A673 (cell line): ENCODE data around the gene GNAQ. TPM values are rescaled to one million over a fixed set of nuclear protein-coding genes. Genes with fewer than 3 reads are reported as not detected.
A peak's percentile ranks its signal among the peaks of the same experiment; 100 is the strongest.

Source experiments
- BruUV-seq: library from RNA; stranded (reverse); fragments of 400-500 nt; replicated peaks from 2 replicates; lab custom pipeline; 2021; lab: Mats Ljungman, UMichigan
- CTCF ChIA-PET: fragments of 300-600 bp; sonication (Branson Sonifier 250); formaldehyde crosslinking; loops from one replicate; lab custom pipeline; 2022; ENCODE audit warnings: antibody characterized with exemption; lab: Charles Lee
- POLR2A ChIA-PET: fragments of 300-600 bp; sonication (Branson Sonifier 250); formaldehyde crosslinking; loops from one replicate; lab custom pipeline; 2022; ENCODE audit warnings: antibody characterized with exemption; ENCODE audit not compliant: low non-redundant PET; lab: Charles Lee
- DNase-seq: peaks from one replicate; pipeline ENCODE4 v3.0.0-alpha.2; 2015; ENCODE audit warnings: low spot score
- H3K27ac ChIP-seq: fragments of 200-600 bp; sonication (generic); 2 replicates; pipeline ENCODE4 v1.5.1; 2016; ENCODE audit warnings: mixed run types, low read depth, mild to moderate bottlenecking, mixed read lengths, antibody characterized with exemption, low read length; ENCODE audit not compliant: poor library complexity, severe bottlenecking
- H3K27me3 ChIP-seq: fragments of 200-600 bp; sonication (generic); replicated peaks from 2 replicates; pipeline ENCODE4 v1.6.1; 2017; ENCODE audit warnings: mixed run types, low read depth, mild to moderate bottlenecking, mixed read lengths, antibody characterized with exemption, low read length; ENCODE audit not compliant: insufficient read depth, poor library complexity
- H3K36me3 ChIP-seq: fragments of 200-600 bp; sonication (generic); 2 replicates; pipeline ENCODE4 v1.6.1; 2016; ENCODE audit warnings: mixed run types, mild to moderate bottlenecking, mixed read lengths, antibody characterized with exemption, low read length; ENCODE audit not compliant: insufficient read depth, poor library complexity, severe bottlenecking
- H3K4me1 ChIP-seq: fragments of 200-600 bp; sonication (generic); 2 replicates; pipeline ENCODE4 v1.6.1; 2017; ENCODE audit warnings: mixed run types, mild to moderate bottlenecking, mixed read lengths, antibody characterized with exemption, low read length; ENCODE audit not compliant: insufficient read depth, poor library complexity, severe bottlenecking
- H3K4me3 ChIP-seq: fragments of 200-600 bp; sonication (generic); 2 replicates; pipeline ENCODE4 v1.5.1; 2016; ENCODE audit warnings: low read depth, mixed run types, mild to moderate bottlenecking, mixed read lengths, low read length; ENCODE audit not compliant: poor library complexity, severe bottlenecking
- H3K9me3 ChIP-seq: fragments of 200-600 bp; sonication (generic); 2 replicates; pipeline ENCODE4 v1.6.1; 2016; ENCODE audit warnings: mixed run types, low read depth, mild to moderate bottlenecking, mixed read lengths, antibody characterized with exemption, low read length; ENCODE audit not compliant: poor library complexity, severe bottlenecking
- CTCF ChIP-seq: fragments of 300-800, 200-600 bp; sonication (generic); conservative IDR thresholded peaks from 2 replicates; pipeline ENCODE4 v1.5.1; 2017; ENCODE audit warnings: low read depth, mild to moderate bottlenecking, antibody characterized with exemption, low read length, moderate library complexity, mixed read lengths
- EZH2 ChIP-seq: fragments of 200-600 bp; sonication (generic); IDR thresholded peaks from 2 replicates; pipeline ENCODE4 v1.6.1; 2017; ENCODE audit warnings: borderline replicate concordance, low read depth, mild to moderate bottlenecking, mixed read lengths, antibody characterized with exemption, low read length; ENCODE audit not compliant: poor library complexity, severe bottlenecking
- intact Hi-C: fragments of 100-400 bp; cut with micrococcal nuclease; formaldehyde crosslinking; loops from one replicate; pipeline ENCODE4 v1.10.0; 2022; ENCODE audit not compliant: unreplicated experiment
- total RNA-seq: library from RNA; stranded (reverse); gene quantifications from 2 replicates; pipeline ENCODE4 v1.2.3, GENCODE V29; 2021

Gene GNAQ
- total RNA-seq, 1 experiment from 2014 or later, result 69.9 TPM

DNA sequence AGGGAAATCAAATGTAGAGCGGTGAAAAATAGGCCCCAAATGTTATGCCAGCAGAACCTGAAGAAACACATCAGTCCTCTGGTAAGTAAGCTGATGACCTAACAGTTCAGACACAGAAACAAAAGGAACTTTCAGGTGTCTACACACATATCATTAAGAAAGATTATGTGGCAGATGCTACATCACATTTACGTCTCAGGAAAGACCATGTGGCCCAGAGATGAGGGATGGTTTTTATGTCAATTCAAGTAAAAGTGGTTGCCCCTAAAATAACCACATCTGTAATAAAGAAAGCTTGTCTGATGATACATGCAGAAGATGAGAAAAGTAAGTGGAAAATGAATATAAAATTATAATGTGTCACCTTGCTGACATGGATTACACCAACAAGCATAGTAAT is 31.4 kb downstream of the GNAQ start:
- Histone ChIP-seq H3K9me3 (no peaks in the 10 kb centered on the region), H3K27ac (no peak overlapping the region), H3K4me3 (no peak overlapping the region), H3K36me3 (no peaks in the 10 kb centered on the region), H3K27me3 (no peaks in the 10 kb centered on the region), H3K4me1 (peaks cover 37% of the 10 kb centered on the region)
- POLR2A ChIA-PET, result no interaction called here
- intact Hi-C loops, result no loop called here
- CTCF ChIA-PET, result no interaction called here
- TF ChIP-seq EZH2 (no peak), CTCF (no peak)
- DNase-seq, result no peak
- BruUV-seq, result no TSS peak

DNA sequence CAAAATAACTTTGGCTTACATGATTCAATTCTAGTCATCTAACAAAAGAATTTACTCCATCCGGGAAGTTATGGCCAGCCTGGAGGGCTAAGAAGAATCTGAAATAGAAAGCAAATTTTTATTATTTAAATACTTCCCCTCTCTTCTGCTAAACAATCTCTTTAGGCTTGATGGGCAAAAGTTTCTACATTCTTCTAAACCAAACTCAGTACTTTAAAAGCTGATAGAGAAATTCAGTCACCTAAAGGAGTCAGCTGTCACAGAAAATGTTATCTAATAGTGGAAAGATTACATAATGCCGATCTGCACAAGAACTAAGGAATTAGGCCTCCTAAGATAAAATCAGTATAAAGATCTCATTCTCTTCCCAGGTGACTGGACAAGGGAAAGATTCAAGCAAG is 32.4 kb downstream of the GNAQ start:
- Histone ChIP-seq H3K27me3 (no peaks in the 10 kb centered on the region), H3K36me3 (no peaks in the 10 kb centered on the region), H3K9me3 (no peaks in the 10 kb centered on the region), H3K4me3 (no peak overlapping the region), H3K27ac (no peak overlapping the region), H3K4me1 (peaks cover 37% of the 10 kb centered on the region)
- DNase-seq, result no peak
- no TSS peak for BruUV-seq
- ChIA-PET CTCF (no interaction called here), POLR2A (no interaction called here)
- intact Hi-C loops, result no loop called here
- no peak for TF ChIP-seq EZH2
- TF ChIP-seq CTCF, result no peak

GRCh38 chr9:77997611-77998284 is 33.9 kb downstream of the GNAQ start:
- intact Hi-C loops, result no loop called here
- CTCF ChIA-PET, result no interaction called here
- no peak overlapping the region for H3K27ac ChIP-seq
- H3K4me3 ChIP-seq, result no peak overlapping the region
- peak; percentile 54 for DNase-seq
- H3K36me3 ChIP-seq, result no peaks in the 10 kb centered on the region
- TF ChIP-seq EZH2 (no peak), CTCF (no peak)
- peaks cover 37% of the 10 kb centered on the region for H3K4me1 ChIP-seq
- no peaks in the 10 kb centered on the region for H3K9me3 ChIP-seq
- no peaks in the 10 kb centered on the region for H3K27me3 ChIP-seq
- no TSS peak for BruUV-seq
- POLR2A ChIA-PET, result interaction anchor here (0.7 kb wide), 1 partner anchor 35 kb away, joined by 3 read pairs; no protein-coding TSS in a partner anchor
